ENCODE data around the gene IMMP2L.

GRCh38 chr7:110775046-110775445 lies 787.2 kb downstream of the IMMP2L start:
- TF ChIP-seq POLR2A (IDR thresholded peaks at IDR 0.05; ENCODE audit: low read length) (no peak), CTCF (IDR thresholded peaks at IDR 0.05) (no peak), RAD21 (conservative IDR thresholded peaks at IDR 0.05 in 1 of 2, IDR thresholded peaks at IDR 0.05 in 1 of 2) (no peak), PHF8 (IDR thresholded peaks at IDR 0.05; ENCODE audit: borderline replicate concordance, low read depth) (no peak), EP300 (IDR thresholded peaks at IDR 0.05) (no peak), RFX5 (IDR thresholded peaks at IDR 0.05) (no peak), EHF (CRISPR knock-in tag; IDR thresholded peaks at IDR 0.05) (no peak), BHLHE40 (IDR thresholded peaks at IDR 0.05; ENCODE audit: low read depth, low read length) (no peak), USF2 (IDR thresholded peaks at IDR 0.05) (no peak)

Measured in A549 (cell line).